ENCODE results near the gene BCL7A. TPM values are rescaled to one million over a fixed set of nuclear protein-coding genes. Genes with fewer than 3 reads are reported as not detected.

The BCL7A gene
- total RNA-seq, 1 experiment from 2014 or later, result 18.2 TPM

- no peak overlapping the region for H3K23ac ChIP-seq (ENCODE audit: insufficient read length, low read depth, low read length)
- H4K8ac ChIP-seq (replicated peaks; ENCODE audit: insufficient read length, low read depth, low read length), result no peak overlapping the region
- no peak overlapping the region for H3K27ac ChIP-seq (ENCODE audit: insufficient read length, low read depth, low read length)
- no peak overlapping the region for H3K14ac ChIP-seq (ENCODE audit: insufficient read depth, low read length)
- H3K79me1 ChIP-seq (ENCODE audit: insufficient read depth, low read depth, low read length, poor library complexity, severe bottlenecking), result no peaks in the 10 kb centered on the region
- no peaks in the 10 kb centered on the region for H3K79me2 ChIP-seq (ENCODE audit: insufficient read depth, low read length)
- H4K91ac ChIP-seq (ENCODE audit: insufficient read length, low read depth, low read length), result no peak overlapping the region
- no peaks in the 10 kb centered on the region for H3K9me3 ChIP-seq (ENCODE audit: control insufficient read depth, low read depth, low read length)
- H3K4me2 ChIP-seq (ENCODE audit: insufficient read depth, insufficient read length, low read length), result no peak overlapping the region
- H3K23me2 ChIP-seq (ENCODE audit: insufficient read length, low read depth, low read length, poor library complexity, severe bottlenecking), result no peaks in the 10 kb centered on the region
- no CpG with 5 or more reads among the region's 6 CpGs for WGBS (ENCODE audit: extremely low coverage, insufficient read length, low lambda C conversion rate)
- no peak overlapping the region for H2BK15ac ChIP-seq (ENCODE audit: low read depth, low read length)
- H3K4me1 Mint-ChIP-seq, result peaks cover 5 to 6% of the 10 kb centered on the region in 2 experiments
- H3K4ac ChIP-seq (ENCODE audit: low read depth, low read length), result no peak overlapping the region
- H3K4me1 ChIP-seq (ENCODE audit: insufficient read depth, low read length), result no peaks in the 10 kb centered on the region
- H4K20me1 ChIP-seq (ENCODE audit: control insufficient read depth, insufficient read depth, insufficient read length), result peaks cover 2% of the 10 kb centered on the region
- no peak overlapping the region for H3T11ph ChIP-seq (ENCODE audit: low read length)
- H3K27ac Mint-ChIP-seq, result peak overlapping the region in 1 of 3 experiments; percentile 23; a peak in 2 of 7 replicates
- no peak overlapping the region for H4K5ac ChIP-seq (ENCODE audit: insufficient read length, low read depth, low read length)
- H3K36me3 Mint-ChIP-seq (ENCODE audit: insufficient read depth in 1 of 3, low read depth in 3 of 3), result peaks cover 19 to 45% (median 41%) of the 10 kb centered on the region in 3 experiments; a peak in 6 of 7 replicates
- no peak overlapping the region; a peak in 1 of 5 replicates for H3K4me3 Mint-ChIP-seq
- H3K9me3 Mint-ChIP-seq, result no peaks in the 10 kb centered on the region
- no peak overlapping the region for H2AFZ ChIP-seq (ENCODE audit: low read length)
- no peak overlapping the region for H2BK20ac ChIP-seq (ENCODE audit: low read depth, low read length, poor library complexity, severe bottlenecking)
- H2AK5ac ChIP-seq (ENCODE audit: insufficient read length, low read length), result no peak overlapping the region
- H2BK12ac ChIP-seq (ENCODE audit: insufficient read length, low read depth, low read length), result no peak overlapping the region
- H3K56ac ChIP-seq (ENCODE audit: insufficient read length, low read depth, low read length), result no peak overlapping the region
- H3K18ac ChIP-seq (ENCODE audit: insufficient read length, low read depth, low read length), result no peak overlapping the region
- H3K27me3 ChIP-seq (ENCODE audit: insufficient read depth, low read length), result no peaks in the 10 kb centered on the region
- H3K9ac ChIP-seq (ENCODE audit: extremely low read depth, insufficient read length, low read length), result no peak overlapping the region
- no peak overlapping the region for H2BK5ac ChIP-seq (ENCODE audit: insufficient read length, low read length)
- TF ChIP-seq CTCF (conservative IDR thresholded peaks at IDR 0.05), result no peak
- DNase-seq, result no peak
- H2BK120ac ChIP-seq (ENCODE audit: low read depth, low read length, poor library complexity, severe bottlenecking), result no peak overlapping the region
- no peaks in the 10 kb centered on the region for H3K27me3 Mint-ChIP-seq (ENCODE audit: low read depth)
Observed at GRCh38 chr12:122036153-122036552, 14.5 kb downstream of the BCL7A start.

Data from H9 (cell line).